Adrenal gland (tissue), 12 donors: ENCODE results near the gene VPS18. TPM values are rescaled to one million over a fixed set of nuclear protein-coding genes. Genes with fewer than 3 reads are reported as not detected.
A peak's percentile ranks its signal among the peaks of the same experiment; 100 is the strongest.

ENCODE experiments used
- DNase-seq, 7 donors: peaks; one replicate each; pipeline ENCODE4 v3.0.0-alpha.2; 2019 to 2020
- H3K27ac ChIP-seq, 5 donors: fragments of 200-600 bp; sonication (generic) in 4 of 5; 1 replicate in 3 of 5; 2 replicates in 2 of 5; pipeline versions ENCODE4 v1.5.1 to v1.8.0; 2016 to 2020; ENCODE audit warnings: mild to moderate bottlenecking in 1 of 5
- H3K27me3 ChIP-seq: fragments of 200-600 bp; 2 replicates; pipeline ENCODE4 v1.8.0; 2021
- H3K36me3 ChIP-seq, 2 donors: fragments of 200-600 bp; replicated peaks in 1 of 2; 1 replicate in 1 of 2; 2 replicates in 1 of 2; pipeline versions ENCODE4 v1.5.1 to v1.8.0; 2018 to 2022
- H3K4me1 ChIP-seq, 2 donors: fragments of 200-600 bp; replicated peaks in 1 of 2; 1 replicate in 1 of 2; 2 replicates in 1 of 2; pipeline versions ENCODE4 v1.5.1 to v1.8.0; 2018 to 2021
- H3K4me3 ChIP-seq, 4 donors: fragments of 200-600 bp; sonication (generic) in 3 of 4; one replicate each; pipeline ENCODE4 v1.5.1; 2016 to 2018
- H3K9me3 ChIP-seq, 3 donors: fragments of 200-600 bp; sonication (generic) in 1 of 3; replicated peaks in 1 of 3; 1 replicate in 2 of 3; 2 replicates in 1 of 3; pipeline versions ENCODE4 v1.5.1 to v1.8.0; 2016 to 2021
- POLR2A ChIP-seq, 2 donors: fragments of 450-650 bp; IDR thresholded peaks; one replicate each; pipeline ENCODE4 v1.6.1; 2017; ENCODE audit warnings: antibody characterized with exemption in 2 of 2, mild to moderate bottlenecking in 2 of 2, moderate library complexity in 1 of 2
- WGBS, 4 donors: extraction: QIAGEN DNeasy Blood & Tissue Kit in 2 of 4; methylation state at CpG; one replicate each; pipeline versions ENCODE4 v1.1.5 to v1.1.7; 2013 to 2017; 5-methylcytosine and 5-hydroxymethylcytosine counted together
- intact Hi-C, 2 donors: fragments of 100-400 bp; cut with DNase I; formaldehyde crosslinking; loops; one replicate each; pipeline versions ENCODE4 v1.14.1 to v1.15.0; 2022 to 2023
- polyA plus RNA-seq, 3 donors: library from polyadenylated mRNA; stranded (reverse); fragments of 200-250 nt in 2 of 3; fragments of 350-450 nt in 1 of 3; fragmentation: Illumina TruSeq in 1 of 3; extraction: RNeasy Lipid Tissue Mini Kit (QIAGEN cat#74804) in 1 of 3; gene quantifications; one replicate each; pipeline ENCODE4 v1.2.3, GENCODE V29; 2013 to 2014
- total RNA-seq, 9 donors: library from RNA; depleted of rRNA in 4 of 9; stranded (reverse); fragments of >200 nt in 4 of 9; fragments of 120-200 nt in 1 of 9; fragmentation: NEBNext Ultra II Directional in 1 of 9; extraction: Animal tissue kit (Norgen Biotek cat#: 25700) in 1 of 9; gene quantifications; one replicate each; pipeline versions ENCODE4 v1.1.0 to v1.2.4, GENCODE V29; 2013 to 2023
- TF ChIP-seq, protein P1 (sequence below), 6 experiments: fragments of 450-650 bp in 4 of 6; fragments of 200-600 bp in 2 of 6; sonication (generic) in 1 of 6; IDR thresholded peaks; 1 replicate in 5 of 6; 2 replicates in 1 of 6; pipeline versions ENCODE4 v1.5.1 to v1.8.0; 2016 to 2021; ENCODE audit warnings: antibody characterized with exemption in 6 of 6, mild to moderate bottlenecking in 2 of 6, moderate library complexity in 1 of 6
- donor health status: healthy with polysubstance abuse.
- donor health status: Bipolar disorder and iron deficiency.
- donor health status: DM: yes; HTN: yes; CAD: no.
- donor health status: DM: no; HTN: no; CAD: no.
- donor health status: DM: no; HTN: no; CAD: no.
- donor health status: DM: yes; HTN: yes; CAD: no.

VPS18 gene
- total and polyA plus RNA-seq, 12 donors: 8.9 to 43.4 (median 30.0) TPM

DNA sequence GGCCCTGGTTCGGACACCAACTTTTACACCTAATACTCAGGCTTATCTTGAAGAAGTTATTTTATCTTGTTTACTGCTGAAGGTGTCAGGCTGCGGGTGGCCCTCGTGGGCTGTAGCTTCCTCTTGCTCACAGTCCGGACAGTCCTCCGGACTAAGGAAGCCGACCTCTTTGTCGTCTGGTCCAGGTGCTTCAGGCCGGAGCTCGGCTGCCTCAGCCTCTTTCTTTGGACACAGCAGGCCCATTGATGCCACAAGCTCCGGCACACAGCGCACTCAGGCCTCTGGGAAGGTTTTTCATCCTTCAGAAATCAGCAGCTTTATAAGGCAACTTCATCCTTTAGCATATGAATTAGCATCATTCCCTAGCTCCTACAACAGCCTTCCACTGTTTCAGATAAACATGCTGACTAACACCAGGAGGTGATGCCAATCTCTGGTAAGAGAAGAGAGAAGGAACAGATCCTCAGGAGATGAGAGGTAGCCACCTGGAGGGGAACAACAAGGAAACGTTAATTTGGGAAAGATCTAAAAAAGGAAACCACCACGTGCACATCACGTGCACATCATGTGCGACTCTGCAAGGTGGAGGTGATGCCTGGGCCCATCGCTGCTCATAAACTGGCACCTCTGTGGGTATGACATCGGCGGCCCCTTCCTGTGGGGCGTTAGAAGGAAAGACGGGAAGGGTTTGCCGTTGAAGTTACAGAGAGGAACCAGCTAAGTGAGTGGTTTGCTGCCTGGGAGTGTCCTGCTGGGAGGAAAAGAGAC, 54.6 kb downstream of the VPS18 start:
- Histone ChIP-seq H3K4me1 (peaks cover 6 to 11% of the 10 kb centered on the region in 2 donors), H3K9me3 (no peaks in the 10 kb centered on the region), H3K36me3 (no peaks in the 10 kb centered on the region), H3K27ac (no peak overlapping the region), H3K4me3 (no peak overlapping the region), H3K27me3 (no peaks in the 10 kb centered on the region)
- no peak for TF ChIP-seq POLR2A (IDR thresholded peaks at IDR 0.05)
- no peak for DNase-seq
- intact Hi-C loops: loop anchor here in 1 of 2 donors (10.0 kb wide), 1 partner anchor 66 kb away; no protein-coding TSS in a partner anchor
- 77 to 82% (median 81%) methylated on average over 21 of the region's 21 CpGs for WGBS, 4 donors

DNA sequence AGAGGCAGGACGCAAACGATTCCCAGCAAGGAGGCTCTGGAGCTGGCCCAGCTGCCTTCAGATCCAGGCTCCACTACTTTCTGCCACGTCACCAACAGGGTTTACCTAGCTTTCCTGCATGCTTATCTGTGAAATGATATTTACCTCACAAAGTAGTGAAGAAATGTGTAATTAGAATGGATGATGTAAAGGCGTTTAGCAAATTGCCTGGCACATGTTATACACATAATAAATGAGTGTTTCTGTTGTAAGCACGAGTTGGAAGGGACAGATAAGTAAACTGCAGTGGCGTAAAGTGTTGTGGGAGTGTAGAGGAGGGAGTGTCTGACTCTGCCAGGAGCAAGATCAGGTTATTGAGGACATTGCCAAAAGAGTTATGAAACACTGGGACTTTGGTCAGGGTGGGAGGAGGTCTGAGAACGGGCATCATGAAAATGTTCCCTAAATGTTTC, 55.5 kb downstream of the VPS18 start:
- H3K27me3 ChIP-seq: no peaks in the 10 kb centered on the region
- intact Hi-C loops: loop anchor here in 1 of 2 donors (10.0 kb wide), 1 partner anchor 65 kb away; no protein-coding TSS in a partner anchor
- no peaks in the 10 kb centered on the region for H3K9me3 ChIP-seq
- H3K27ac ChIP-seq: no peak overlapping the region
- peaks cover 6 to 14% of the 10 kb centered on the region in 2 donors for H3K4me1 ChIP-seq
- TF ChIP-seq POLR2A (IDR thresholded peaks at IDR 0.05): no peak
- TF ChIP-seq, protein P1, sequence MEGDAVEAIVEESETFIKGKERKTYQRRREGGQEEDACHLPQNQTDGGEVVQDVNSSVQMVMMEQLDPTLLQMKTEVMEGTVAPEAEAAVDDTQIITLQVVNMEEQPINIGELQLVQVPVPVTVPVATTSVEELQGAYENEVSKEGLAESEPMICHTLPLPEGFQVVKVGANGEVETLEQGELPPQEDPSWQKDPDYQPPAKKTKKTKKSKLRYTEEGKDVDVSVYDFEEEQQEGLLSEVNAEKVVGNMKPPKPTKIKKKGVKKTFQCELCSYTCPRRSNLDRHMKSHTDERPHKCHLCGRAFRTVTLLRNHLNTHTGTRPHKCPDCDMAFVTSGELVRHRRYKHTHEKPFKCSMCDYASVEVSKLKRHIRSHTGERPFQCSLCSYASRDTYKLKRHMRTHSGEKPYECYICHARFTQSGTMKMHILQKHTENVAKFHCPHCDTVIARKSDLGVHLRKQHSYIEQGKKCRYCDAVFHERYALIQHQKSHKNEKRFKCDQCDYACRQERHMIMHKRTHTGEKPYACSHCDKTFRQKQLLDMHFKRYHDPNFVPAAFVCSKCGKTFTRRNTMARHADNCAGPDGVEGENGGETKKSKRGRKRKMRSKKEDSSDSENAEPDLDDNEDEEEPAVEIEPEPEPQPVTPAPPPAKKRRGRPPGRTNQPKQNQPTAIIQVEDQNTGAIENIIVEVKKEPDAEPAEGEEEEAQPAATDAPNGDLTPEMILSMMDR (IDR thresholded peaks at IDR 0.05): no peak
- WGBS, 4 donors: 66 to 71% (median 68%) methylated on average over 7 of the region's 7 CpGs
- no peaks in the 10 kb centered on the region for H3K36me3 ChIP-seq
- no peak for DNase-seq
- no peak overlapping the region for H3K4me3 ChIP-seq

- DNase-seq: no peak
- no peak overlapping the region for H3K4me3 ChIP-seq
- TF ChIP-seq, protein P1 (IDR thresholded peaks at IDR 0.05): no peak
- no peak for TF ChIP-seq POLR2A (IDR thresholded peaks at IDR 0.05)
- no peaks in the 10 kb centered on the region for H3K27me3 ChIP-seq
- no peak overlapping the region for H3K27ac ChIP-seq
- H3K4me1 ChIP-seq: peaks cover 6 to 14% of the 10 kb centered on the region in 2 donors
- no peaks in the 10 kb centered on the region for H3K9me3 ChIP-seq
- H3K36me3 ChIP-seq: no peaks in the 10 kb centered on the region
- 87 to 91% (median 89%) methylated on average over 4 of the region's 4 CpGs for WGBS, 4 donors
- intact Hi-C loops: no loop called here
Observed at GRCh38 chr15:40951764-40952163, 57.5 kb downstream of the VPS18 start.

DNA sequence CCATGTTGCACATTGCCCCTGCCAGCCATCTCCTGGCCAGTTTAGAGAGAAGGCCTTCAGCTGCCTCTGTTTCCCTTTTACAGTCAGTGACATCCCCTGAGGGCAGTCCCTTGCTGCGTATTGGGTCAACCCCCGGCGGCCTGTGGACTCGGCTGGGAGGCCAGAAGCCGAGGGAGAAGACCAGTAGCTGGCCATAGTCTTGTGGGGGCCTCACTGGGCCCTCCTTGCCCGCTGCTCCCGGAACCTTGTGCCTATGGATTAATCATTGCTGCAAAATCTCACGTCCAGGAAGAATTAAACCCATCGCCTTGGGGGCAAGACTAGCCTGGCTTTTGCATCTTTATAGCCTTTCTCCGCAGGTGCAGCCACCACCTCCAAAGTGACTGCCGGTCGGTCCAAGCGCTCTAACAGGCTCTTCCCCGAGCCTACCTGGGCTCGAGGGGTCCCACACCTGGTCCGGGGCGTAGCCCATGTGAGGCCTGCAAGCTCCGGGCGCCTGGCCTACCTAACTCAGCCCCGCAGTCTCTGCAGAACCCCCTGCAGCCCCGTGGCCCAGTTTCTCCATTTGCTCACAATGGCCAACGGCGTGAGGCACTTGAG, 58.2 kb downstream of the VPS18 start:
- Histone ChIP-seq H3K27me3 (no peaks in the 10 kb centered on the region), H3K27ac (peak overlapping the region in 2 of 5 donors; percentile 17 to 81), H3K9me3 (no peaks in the 10 kb centered on the region), H3K36me3 (no peaks in the 10 kb centered on the region), H3K4me1 (peaks cover 6 to 14% of the 10 kb centered on the region in 2 donors), H3K4me3 (peak overlapping the region in 2 of 4 donors; percentile 67 to 71)
- intact Hi-C loops: no loop called here
- DNase-seq: no peak
- 50 to 63% (median 57%) methylated on average over 17 to 23 of the region's 23 CpGs for WGBS, 4 donors
- no peak for TF ChIP-seq POLR2A (IDR thresholded peaks at IDR 0.05)
- TF ChIP-seq, protein P1 (IDR thresholded peaks at IDR 0.05): no peak
